Right cardiac atrium (tissue), 5 donors: ENCODE results near the gene RCAN3. TPM values are rescaled to one million over a fixed set of nuclear protein-coding genes. Genes with fewer than 3 reads are reported as not detected.

ENCODE experiments used
- ATAC-seq, 2 donors: fragments of 200-7000 bp; cut with Tn5 transposase; one replicate each; pipeline versions ENCODE4 v1.8.0 to v1.9.1; 2020; ENCODE audit warnings: moderate library complexity in 2 of 2, mild to moderate bottlenecking in 1 of 2
- DNase-seq, 3 donors: peaks; one replicate each; pipeline ENCODE4 v3.0.0-alpha.2; 2020
- H3K27ac ChIP-seq: one replicate; pipeline ENCODE4 v1.5.1; 2013; ENCODE audit warnings: mild to moderate bottlenecking, low read length, control low read depth, moderate library complexity
- H3K27me3 ChIP-seq: one replicate; pipeline ENCODE4 v1.6.1; 2013; ENCODE audit not compliant: control insufficient read depth, insufficient read depth
- H3K4me1 ChIP-seq: one replicate; pipeline ENCODE4 v1.6.1; 2013; ENCODE audit warnings: low read length; ENCODE audit not compliant: control insufficient read depth, insufficient read depth
- H3K4me3 ChIP-seq: one replicate; pipeline ENCODE4 v1.5.1; 2013; ENCODE audit warnings: low read length, control low read depth
- H3K9me3 ChIP-seq: one replicate; pipeline ENCODE4 v1.6.1; 2013; ENCODE audit warnings: low read length; ENCODE audit not compliant: control insufficient read depth
- WGBS: extraction: QIAGEN DNeasy Blood & Tissue Kit; methylation state at CpG from one replicate; pipeline ENCODE4 v1.1.7; 2013; 5-methylcytosine and 5-hydroxymethylcytosine counted together
- intact Hi-C, 4 donors: fragments of 100-400 bp; cut with DNase I; formaldehyde crosslinking; loops; one replicate each; pipeline versions ENCODE4 v1.11.0 to v1.14.0; 2022 to 2023
- polyA plus RNA-seq: library from polyadenylated mRNA; stranded (reverse); fragments of 200-250 nt; gene quantifications from one replicate; pipeline ENCODE4 v1.2.3, GENCODE V29; 2013
- total RNA-seq, 4 donors: library from RNA; stranded (reverse); fragmentation: NEBNext Ultra II Directional; extraction: Animal tissue kit (Norgen Biotek cat#: 25700); gene quantifications; one replicate each; pipeline ENCODE4 v1.2.1, GENCODE V29; 2021
- donor health status: healthy with polysubstance abuse.
- donor health status: DM: no; HTN: yes; CAD: no.
- donor health status: DM: no; HTN: no; CAD: no.
- donor health status: DM: no; HTN: yes; CAD: no; lungs with severe emphysema.
- donor health status: DM: yes; HTN: yes; CAD: no.

The RCAN3 gene
- total and polyA plus RNA-seq, 5 donors, result 2.1 to 6.6 (median 6.0) TPM

DNA sequence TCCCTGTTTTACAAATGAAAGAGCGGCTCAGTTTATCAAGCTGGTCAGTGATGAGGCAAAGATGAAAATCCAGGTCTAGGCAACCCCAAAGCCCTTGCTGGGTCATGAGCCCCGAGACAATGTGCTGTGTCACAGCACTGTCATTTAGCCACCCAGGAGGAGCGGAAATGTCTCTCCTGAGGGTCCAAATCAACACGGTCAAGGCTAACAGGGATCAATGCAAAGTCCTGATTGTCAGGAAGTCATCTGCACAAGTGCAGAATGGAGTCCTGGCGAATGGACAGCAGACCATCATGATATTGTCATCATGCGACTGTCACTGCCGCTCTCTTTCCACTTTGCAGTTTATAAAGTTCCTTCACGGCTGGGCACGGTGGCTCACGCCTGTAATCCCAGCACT, 83.5 kb downstream of the RCAN3 start:
- Histone ChIP-seq H3K9me3 (no peaks in the 10 kb centered on the region), H3K27me3 (no peaks in the 10 kb centered on the region), H3K4me3 (no peak overlapping the region), H3K4me1 (no peaks in the 10 kb centered on the region), H3K27ac (no peak overlapping the region)
- DNase-seq, result no peak
- intact Hi-C loops, result no loop called here
- WGBS, result 79% methylated on average over 10 of the region's 10 CpGs
- no peak for ATAC-seq

GRCh38 chr1:24586970-24587820, 84.6 kb downstream of the RCAN3 start:
- WGBS, result 36% methylated on average over 9 of the region's 9 CpGs
- ATAC-seq, result peak; percentile 52 to 62
- intact Hi-C loops, result no loop called here

GRCh38 chr1:24588573-24588972, 85.9 kb downstream of the RCAN3 start:
- intact Hi-C loops, result no loop called here

More at GRCh38 chr1:24586970-24587820, 84.6 kb downstream of the RCAN3 start:
- Histone ChIP-seq H3K27me3 (no peaks in the 10 kb centered on the region), H3K9me3 (no peaks in the 10 kb centered on the region), H3K27ac (no peak overlapping the region), H3K4me3 (no peak overlapping the region), H3K4me1 (no peaks in the 10 kb centered on the region)
- no peak for DNase-seq

DNA sequence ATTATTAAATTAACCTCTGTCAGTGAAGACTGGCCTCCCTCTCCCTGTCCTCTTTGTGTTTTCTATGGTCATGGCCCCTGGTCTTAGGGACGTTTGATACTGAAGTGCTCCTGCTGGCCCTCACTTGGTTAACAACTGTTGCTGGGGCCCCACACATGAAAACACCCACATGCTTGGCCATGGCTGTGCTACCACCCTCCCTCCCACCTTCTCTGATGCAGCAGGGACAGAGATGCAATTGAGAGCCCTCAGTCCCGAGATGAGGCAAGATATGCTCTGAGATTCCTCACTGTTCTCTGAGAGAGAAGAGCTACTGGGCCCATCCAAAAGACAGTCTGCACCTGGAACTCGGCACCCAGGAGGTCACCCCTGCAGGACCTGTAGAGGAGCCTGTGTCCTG, 86.6 kb downstream of the RCAN3 start:
- DNase-seq (no peak), ATAC-seq (no peak)
- H3K27ac ChIP-seq, result no peak overlapping the region
- H3K4me3 ChIP-seq, result no peak overlapping the region
- H3K9me3 ChIP-seq, result no peaks in the 10 kb centered on the region
- WGBS, result 62% methylated on average over 3 of the region's 3 CpGs
- H3K4me1 ChIP-seq, result no peaks in the 10 kb centered on the region
- H3K27me3 ChIP-seq, result no peaks in the 10 kb centered on the region
- intact Hi-C loops, result no loop called here

More at GRCh38 chr1:24588573-24588972, 85.9 kb downstream of the RCAN3 start:
- H3K9me3 ChIP-seq, result no peaks in the 10 kb centered on the region
- no peak overlapping the region for H3K27ac ChIP-seq
- DNase-seq (no peak), ATAC-seq (no peak)
- H3K4me1 ChIP-seq, result no peaks in the 10 kb centered on the region
- H3K27me3 ChIP-seq, result no peaks in the 10 kb centered on the region
- WGBS, result 64% methylated on average over 5 of the region's 5 CpGs
- H3K4me3 ChIP-seq, result no peak overlapping the region

Other genes starting within 250 kb of the RCAN3 start
- gene GRHL3, start 183.5 kb upstream of the RCAN3 start, total RNA-seq, result 1 to 10 TPM in 1 of 4 donors, under 1 TPM in 2, not detected in 1; 0.39 to 1.7 (median 0.85) TPM
- not detected for gene GRHL3, start 183.5 kb upstream of the RCAN3 start, polyA plus RNA-seq
- 1 to 10 TPM; 5.4 to 8.3 (median 7.3) TPM for gene STPG1, start 89.1 kb upstream of the RCAN3 start, total RNA-seq
- gene STPG1, start 89.1 kb upstream of the RCAN3 start, polyA plus RNA-seq, result 3.9 TPM
- 10 to 100 TPM; 24.4 to 35.6 (median 35.3) TPM for gene NIPAL3, start 87.0 kb upstream of the RCAN3 start, total RNA-seq
- gene NIPAL3, start 87.0 kb upstream of the RCAN3 start, polyA plus RNA-seq, result 12.8 TPM
- under 1 TPM in 3 of 4 donors, not detected in 1; 0.21 to 0.71 (median 0.71) TPM for gene NCMAP, start 53.3 kb downstream of the RCAN3 start, total RNA-seq
- gene NCMAP, start 53.3 kb downstream of the RCAN3 start, polyA plus RNA-seq, result 1.0 TPM
- 10 to 100 TPM; 71.8 to 91.7 (median 79.3) TPM for gene SRRM1, start 140.5 kb downstream of the RCAN3 start, total RNA-seq
- 41.2 TPM for gene SRRM1, start 140.5 kb downstream of the RCAN3 start, polyA plus RNA-seq
- 100 to 1,000 TPM; 207 to 248 (median 233) TPM for gene CLIC4, start 242.6 kb downstream of the RCAN3 start, total RNA-seq
- gene CLIC4, start 242.6 kb downstream of the RCAN3 start, polyA plus RNA-seq, result 110 TPM